A375 (cell line): ENCODE measurements around the gene IL17A. TPM values are rescaled to one million over a fixed set of nuclear protein-coding genes. Genes with fewer than 3 reads are reported as not detected.

Experiments
- small RNA-seq: library from RNA; depleted of rRNA; stranded (forward); fragments of <200 nt; gene quantifications from one replicate; pipeline ENCODE3, GENCODE V24; 2014
- total RNA-seq: library from RNA; depleted of rRNA; stranded (reverse); fragments of >200 nt; shearing (Covaris generic); gene quantifications from 2 replicates; pipeline ENCODE4 v1.2.3, GENCODE V29; 2014; rRNA removed

IL17A gene
- total RNA-seq: not detected in 2 replicates

GRCh38 chr6:52186075-52186474 is at the start of gene IL17A:
IL17A (plus strand) TSS chr6:52186375; CDS start chr6:52186432, 57 bp downstream.

Small RNA genes lying within 50 kb of the gene (small RNA-seq; reads per million reads assigned to genes)
- not detected for gene MIR133B
- gene MIR206: not detected

Other genes starting within 250 kb of the IL17A start
- 0.03 and 0.04 TPM in 2 replicates for gene PKHD1, start 98.8 kb upstream of the IL17A start, total RNA-seq
- not detected in 2 replicates for gene IL17F, start 58.1 kb downstream of the IL17A start, total RNA-seq
- gene MCM3, start 98.4 kb downstream of the IL17A start, total RNA-seq: 139 and 164 TPM in 2 replicates
- 2.4 and 3.4 TPM in 2 replicates for gene PAQR8, start 175.8 kb downstream of the IL17A start, total RNA-seq
- gene EFHC1, start 234.0 kb downstream of the IL17A start, total RNA-seq: 21.0 and 21.6 TPM in 2 replicates